ENCODE data around the gene EIF3D. TPM values are rescaled to one million over a fixed set of nuclear protein-coding genes. Genes with fewer than 3 reads are reported as not detected.

EIF3D gene
- total RNA-seq, 6 experiments from 2014 or later, result 34.9 to 141 (median 50.1) TPM

DNA sequence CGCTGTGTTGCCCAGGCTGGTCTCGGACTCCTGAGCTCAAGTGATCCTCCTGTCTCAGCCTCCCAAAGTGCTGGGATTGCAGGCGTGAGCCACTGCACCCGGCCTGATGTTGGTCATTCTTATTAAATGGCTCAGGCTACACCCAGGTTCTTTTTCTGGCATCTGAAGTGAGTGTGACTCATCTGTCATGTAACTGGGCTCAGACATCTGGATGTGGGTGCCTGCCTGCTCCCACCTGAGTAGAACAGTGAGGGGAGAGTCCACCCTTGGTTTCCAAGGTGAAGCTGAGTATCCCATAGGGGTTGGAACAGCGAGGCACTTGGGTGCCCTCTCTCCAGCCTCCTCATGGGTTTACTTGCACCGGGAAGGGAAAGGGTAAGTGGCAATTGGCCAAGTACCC, 36.7 kb upstream of the EIF3D start:
- H3K4me1 ChIP-seq, result no peaks in the 10 kb centered on the region
- intact Hi-C loops (cut with DNase I), result no loop called here
- ATAC-seq, result no peak
- no peak for TF ChIP-seq POLR2A (IDR thresholded peaks at IDR 0.05)
- TF ChIP-seq, protein P1, sequence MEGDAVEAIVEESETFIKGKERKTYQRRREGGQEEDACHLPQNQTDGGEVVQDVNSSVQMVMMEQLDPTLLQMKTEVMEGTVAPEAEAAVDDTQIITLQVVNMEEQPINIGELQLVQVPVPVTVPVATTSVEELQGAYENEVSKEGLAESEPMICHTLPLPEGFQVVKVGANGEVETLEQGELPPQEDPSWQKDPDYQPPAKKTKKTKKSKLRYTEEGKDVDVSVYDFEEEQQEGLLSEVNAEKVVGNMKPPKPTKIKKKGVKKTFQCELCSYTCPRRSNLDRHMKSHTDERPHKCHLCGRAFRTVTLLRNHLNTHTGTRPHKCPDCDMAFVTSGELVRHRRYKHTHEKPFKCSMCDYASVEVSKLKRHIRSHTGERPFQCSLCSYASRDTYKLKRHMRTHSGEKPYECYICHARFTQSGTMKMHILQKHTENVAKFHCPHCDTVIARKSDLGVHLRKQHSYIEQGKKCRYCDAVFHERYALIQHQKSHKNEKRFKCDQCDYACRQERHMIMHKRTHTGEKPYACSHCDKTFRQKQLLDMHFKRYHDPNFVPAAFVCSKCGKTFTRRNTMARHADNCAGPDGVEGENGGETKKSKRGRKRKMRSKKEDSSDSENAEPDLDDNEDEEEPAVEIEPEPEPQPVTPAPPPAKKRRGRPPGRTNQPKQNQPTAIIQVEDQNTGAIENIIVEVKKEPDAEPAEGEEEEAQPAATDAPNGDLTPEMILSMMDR (IDR thresholded peaks at IDR 0.05), result no peak
- no peak overlapping the region for H3K27ac ChIP-seq
- H3K36me3 ChIP-seq, result no peaks in the 10 kb centered on the region
- no peak overlapping the region for H3K4me3 ChIP-seq
- WGBS (ENCODE audit: insufficient coverage, low coverage, low lambda C conversion rate, missing lambda C conversion rate), result 82% methylated on average over 3 of the region's 6 CpGs
- no peak for DNase-seq
- H3K27me3 ChIP-seq, result peaks cover 0 to 7% of the 10 kb centered on the region in 2 donors
- H3K9me3 ChIP-seq, result no peaks in the 10 kb centered on the region

GRCh38 chr22:36565159-36565507, 36.2 kb upstream of the EIF3D start:
- 69% methylated on average over 5 of the region's 5 CpGs for WGBS (ENCODE audit: insufficient coverage, low coverage, low lambda C conversion rate, missing lambda C conversion rate)
- H3K4me1 ChIP-seq, result no peaks in the 10 kb centered on the region
- H3K27ac ChIP-seq, result no peak overlapping the region
- no peak overlapping the region for H3K4me3 ChIP-seq
- peaks cover 0 to 7% of the 10 kb centered on the region in 2 donors for H3K27me3 ChIP-seq
- intact Hi-C loops (cut with DNase I), result no loop called here
- no peaks in the 10 kb centered on the region for H3K36me3 ChIP-seq
- no peaks in the 10 kb centered on the region for H3K9me3 ChIP-seq
- DNase-seq (no peak), ATAC-seq (no peak)
- TF ChIP-seq, protein P1 (IDR thresholded peaks at IDR 0.05), result no peak

GRCh38 chr22:36564422-36565158, 35.6 kb upstream of the EIF3D start:
- Histone ChIP-seq H3K4me1 (no peaks in the 10 kb centered on the region), H3K27me3 (peaks cover 0 to 7% of the 10 kb centered on the region in 2 donors), H3K36me3 (no peaks in the 10 kb centered on the region), H3K9me3 (no peaks in the 10 kb centered on the region), H3K27ac (no peak overlapping the region), H3K4me3 (no peak overlapping the region)
- TF ChIP-seq POLR2A (IDR thresholded peaks at IDR 0.05), result no peak
- TF ChIP-seq, protein P1 (IDR thresholded peaks at IDR 0.05), result no peak
- ATAC-seq (no peak), DNase-seq (no peak)
- whole genome bisulfite sequencing (ENCODE audit: insufficient coverage, low coverage, low lambda C conversion rate, missing lambda C conversion rate), result 65% methylated on average over 25 of the region's 48 CpGs
- intact Hi-C loops (cut with DNase I), result no loop called here

GRCh38 chr22:36563898-36564297, 34.9 kb upstream of the EIF3D start:
- no peaks in the 10 kb centered on the region for H3K9me3 ChIP-seq
- no peak overlapping the region for H3K27ac ChIP-seq
- no peaks in the 10 kb centered on the region for H3K4me1 ChIP-seq
- H3K27me3 ChIP-seq, result peaks cover 0 to 7% of the 10 kb centered on the region in 2 donors
- DNase-seq (no peak), ATAC-seq (no peak)
- TF ChIP-seq, protein P1 (IDR thresholded peaks at IDR 0.05), result no peak
- no peak for TF ChIP-seq POLR2A (IDR thresholded peaks at IDR 0.05)
- 14% methylated on average over 5 of the region's 5 CpGs for WGBS (ENCODE audit: insufficient coverage, low coverage, low lambda C conversion rate, missing lambda C conversion rate)
- no peaks in the 10 kb centered on the region for H3K36me3 ChIP-seq
- intact Hi-C loops (cut with DNase I), result no loop called here
- no peak overlapping the region for H3K4me3 ChIP-seq

Data from right lobe of liver (tissue), 6 donors.